ENCODE measurements around the gene IL18BP.

Gene IL18BP

GRCh38 chr11:71963468-71963867, 35.2 kb upstream of the IL18BP start:
- TF ChIP-seq RARB (CRISPR knock-in tag; IDR thresholded peaks at IDR 0.05) (no peak), ZFP30 (CRISPR knock-in tag; IDR thresholded peaks at IDR 0.05) (no peak), ZFP3 (CRISPR knock-in tag; IDR thresholded peaks at IDR 0.05) (no peak), POU6F1 (CRISPR knock-in tag; IDR thresholded peaks at IDR 0.05; ENCODE audit: borderline replicate concordance, low read depth) (no peak), CREB5 (CRISPR knock-in tag; IDR thresholded peaks at IDR 0.05; ENCODE audit: low read depth) (no peak), TCF4 (CRISPR knock-in tag; IDR thresholded peaks at IDR 0.05; ENCODE audit: borderline replicate concordance) (no peak), PPARA (CRISPR knock-in tag; IDR thresholded peaks at IDR 0.05; ENCODE audit: borderline replicate concordance) (no peak), ARNTL (CRISPR knock-in tag; IDR thresholded peaks at IDR 0.05; ENCODE audit: borderline replicate concordance, low read depth) (no peak), ZNF565 (CRISPR knock-in tag; conservative IDR thresholded peaks at IDR 0.05; ENCODE audit: low read depth) (no peak), GLIS3 (CRISPR knock-in tag; IDR thresholded peaks at IDR 0.05) (no peak), ESRRG (CRISPR knock-in tag; IDR thresholded peaks at IDR 0.05) (no peak), ISL1 (CRISPR knock-in tag; IDR thresholded peaks at IDR 0.05) (no peak), ZNF8 (CRISPR knock-in tag; IDR thresholded peaks at IDR 0.05) (no peak), ZC3H10 (CRISPR knock-in tag; IDR thresholded peaks at IDR 0.05) (no peak), SNAI2 (CRISPR knock-in tag; IDR thresholded peaks at IDR 0.05) (no peak), PATZ1 (CRISPR knock-in tag; IDR thresholded peaks at IDR 0.05; ENCODE audit: borderline replicate concordance) (no peak), OSR1 (CRISPR knock-in tag; IDR thresholded peaks at IDR 0.05) (no peak), BACH2 (CRISPR knock-in tag; IDR thresholded peaks at IDR 0.05; ENCODE audit: borderline replicate concordance) (no peak)
- no peak for ATAC-seq

GRCh38 chr11:71964641-71965040, 34.1 kb upstream of the IL18BP start:
- ATAC-seq: no peak
- TF ChIP-seq TSHZ2 (CRISPR knock-in tag; IDR thresholded peaks at IDR 0.05) (no peak), ESRRG (CRISPR knock-in tag; IDR thresholded peaks at IDR 0.05) (no peak), ZNF565 (CRISPR knock-in tag; conservative IDR thresholded peaks at IDR 0.05; ENCODE audit: low read depth) (no peak), SNAI2 (CRISPR knock-in tag; IDR thresholded peaks at IDR 0.05) (no peak)

- no peak for ATAC-seq
- TF ChIP-seq TCF4 (CRISPR knock-in tag; IDR thresholded peaks at IDR 0.05; ENCODE audit: borderline replicate concordance) (no peak), ZNF70 (CRISPR knock-in tag; IDR thresholded peaks at IDR 0.05) (no peak)
These were observed 27.0 kb upstream of the IL18BP start for GRCh38 chr11:71971680-71972079.

GRCh38 chr11:71976551-71976950, 22.2 kb upstream of the IL18BP start:
- no peak for ATAC-seq
- TF ChIP-seq CSRNP3 (CRISPR knock-in tag; IDR thresholded peaks at IDR 0.05) (no peak), PATZ1 (CRISPR knock-in tag; IDR thresholded peaks at IDR 0.05; ENCODE audit: borderline replicate concordance) (no peak), GLIS3 (CRISPR knock-in tag; IDR thresholded peaks at IDR 0.05) (no peak), ARNTL (CRISPR knock-in tag; IDR thresholded peaks at IDR 0.05; ENCODE audit: borderline replicate concordance, low read depth) (no peak), ESRRG (CRISPR knock-in tag; IDR thresholded peaks at IDR 0.05) (no peak), ZC3H10 (CRISPR knock-in tag; IDR thresholded peaks at IDR 0.05) (no peak), TSHZ2 (CRISPR knock-in tag; IDR thresholded peaks at IDR 0.05) (no peak), ZFP3 (CRISPR knock-in tag; IDR thresholded peaks at IDR 0.05) (no peak), ZNF70 (CRISPR knock-in tag; IDR thresholded peaks at IDR 0.05) (no peak)
